ENCODE measurements around the gene CFAP65. TPM values are rescaled to one million over a fixed set of nuclear protein-coding genes. Genes with fewer than 3 reads are reported as not detected.

The CFAP65 gene
- total and polyA plus RNA-seq, 9 of the 15 experiments (the other 6 are each of a cell fraction or from before 2014, with no cell fraction given), result not detected

DNA sequence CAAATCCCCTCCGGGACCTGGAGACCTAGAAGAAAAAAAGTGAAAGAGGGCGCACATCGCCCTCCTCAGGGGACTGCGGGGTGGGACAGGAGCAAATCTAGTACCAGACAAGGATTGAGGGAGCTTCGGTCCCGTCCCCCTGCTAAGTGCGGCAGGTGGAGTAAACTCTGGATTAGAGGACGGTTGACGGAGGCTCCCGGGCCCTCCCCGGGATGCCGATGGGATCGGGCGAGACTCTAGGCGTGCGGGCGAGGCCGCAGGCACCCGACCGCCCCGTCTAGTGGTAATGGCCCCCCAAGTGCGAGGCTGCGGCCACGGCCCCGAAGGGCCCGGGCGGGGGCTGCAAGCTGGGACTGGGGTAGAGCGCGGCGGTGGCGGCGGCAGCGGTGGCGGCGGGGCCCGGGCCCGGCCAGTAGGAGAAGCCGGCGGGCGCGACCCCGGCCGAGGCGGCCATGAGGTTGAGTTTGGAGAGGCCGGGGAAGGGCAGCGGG, 59.9 kb downstream of the CFAP65 start:
- 70% methylated on average over 9 of the region's 46 CpGs for WGBS (ENCODE audit: insufficient coverage, low coverage, missing lambda C conversion rate)
- ATAC-seq, result no peak
- in situ Hi-C loops (cut with MboI) (no loop called here), intact Hi-C loops (cut with micrococcal nuclease) (no loop called here)
- Histone ChIP-seq H3K9ac (ENCODE audit: insufficient read depth in 1 of 2, low read depth in 2 of 2, low read length in 2 of 2) (no peak overlapping the region), H3K4me1 (replicated peaks in 1 of 2; ENCODE audit: control insufficient read depth in 2 of 2, insufficient read depth in 2 of 2, low read length in 2 of 2) (peaks cover 3 to 23% of the 10 kb centered on the region in 2 experiments; a peak in 3 of 5 replicates), H3K4me3 (no peak overlapping the region), H3K9me3 (replicated peaks; ENCODE audit: control insufficient read depth, insufficient read depth, low read depth, low read length) (no peaks in the 10 kb centered on the region), H4K20me1 (replicated peaks; ENCODE audit: control insufficient read depth, insufficient read depth, low read length) (no peaks in the 10 kb centered on the region), H3K4me2 (ENCODE audit: insufficient read depth, low read length) (no peak overlapping the region), H3K36me3 (ENCODE audit: control insufficient read depth, insufficient read depth, low read length) (no peaks in the 10 kb centered on the region), H3K27me3 (ENCODE audit: control insufficient read depth in 2 of 2, insufficient read depth in 2 of 2, low read length in 2 of 2) (peaks cover 0 to 20% of the 10 kb centered on the region in 2 experiments; a peak in 2 of 5 replicates), H3K27ac (ENCODE audit: extremely low read depth, low read depth, low read length) (no peak overlapping the region), H3K9me1 (ENCODE audit: control insufficient read depth, insufficient read depth, low read length) (no peaks in the 10 kb centered on the region), H3K79me2 (ENCODE audit: control insufficient read depth, insufficient read depth, low read length) (no peaks in the 10 kb centered on the region), H2AFZ (ENCODE audit: low read depth, low read length) (no peak overlapping the region)
- ChIA-PET POLR2A (no interaction called here), CTCF (ENCODE audit: low intra/inter-chr PET ratio) (no interaction called here)
- no TSS peak for BruUV-seq (replicated peaks)
- FAIRE-seq, result no peak
- DNase-seq (ENCODE audit: extremely low read depth in 1 of 4, low spot score in 3 of 4), result no peak
- TF ChIP-seq, protein P1, sequence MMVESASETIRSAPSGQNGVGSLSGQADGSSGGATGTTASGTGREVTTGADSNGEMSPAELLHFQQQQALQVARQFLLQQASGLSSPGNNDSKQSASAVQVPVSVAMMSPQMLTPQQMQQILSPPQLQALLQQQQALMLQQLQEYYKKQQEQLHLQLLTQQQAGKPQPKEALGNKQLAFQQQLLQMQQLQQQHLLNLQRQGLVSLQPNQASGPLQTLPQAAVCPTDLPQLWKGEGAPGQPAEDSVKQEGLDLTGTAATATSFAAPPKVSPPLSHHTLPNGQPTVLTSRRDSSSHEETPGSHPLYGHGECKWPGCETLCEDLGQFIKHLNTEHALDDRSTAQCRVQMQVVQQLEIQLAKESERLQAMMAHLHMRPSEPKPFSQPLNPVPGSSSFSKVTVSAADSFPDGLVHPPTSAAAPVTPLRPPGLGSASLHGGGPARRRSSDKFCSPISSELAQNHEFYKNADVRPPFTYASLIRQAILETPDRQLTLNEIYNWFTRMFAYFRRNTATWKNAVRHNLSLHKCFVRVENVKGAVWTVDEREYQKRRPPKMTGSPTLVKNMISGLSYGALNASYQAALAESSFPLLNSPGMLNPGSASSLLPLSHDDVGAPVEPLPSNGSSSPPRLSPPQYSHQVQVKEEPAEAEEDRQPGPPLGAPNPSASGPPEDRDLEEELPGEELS (CRISPR knock-in tag; IDR thresholded peaks at IDR 0.05; ENCODE audit: borderline replicate concordance), result no peak
- no peak for TF ChIP-seq SIRT6 (IDR thresholded peaks at IDR 0.05; ENCODE audit: low read depth, low read length)
- TF ChIP-seq ZNF217 (CRISPR knock-in tag; IDR thresholded peaks at IDR 0.05), result no peak
- TF ChIP-seq TAF15 (IDR thresholded peaks at IDR 0.05; ENCODE audit: low read depth, low read length), result no peak
- TF ChIP-seq, protein P2, sequence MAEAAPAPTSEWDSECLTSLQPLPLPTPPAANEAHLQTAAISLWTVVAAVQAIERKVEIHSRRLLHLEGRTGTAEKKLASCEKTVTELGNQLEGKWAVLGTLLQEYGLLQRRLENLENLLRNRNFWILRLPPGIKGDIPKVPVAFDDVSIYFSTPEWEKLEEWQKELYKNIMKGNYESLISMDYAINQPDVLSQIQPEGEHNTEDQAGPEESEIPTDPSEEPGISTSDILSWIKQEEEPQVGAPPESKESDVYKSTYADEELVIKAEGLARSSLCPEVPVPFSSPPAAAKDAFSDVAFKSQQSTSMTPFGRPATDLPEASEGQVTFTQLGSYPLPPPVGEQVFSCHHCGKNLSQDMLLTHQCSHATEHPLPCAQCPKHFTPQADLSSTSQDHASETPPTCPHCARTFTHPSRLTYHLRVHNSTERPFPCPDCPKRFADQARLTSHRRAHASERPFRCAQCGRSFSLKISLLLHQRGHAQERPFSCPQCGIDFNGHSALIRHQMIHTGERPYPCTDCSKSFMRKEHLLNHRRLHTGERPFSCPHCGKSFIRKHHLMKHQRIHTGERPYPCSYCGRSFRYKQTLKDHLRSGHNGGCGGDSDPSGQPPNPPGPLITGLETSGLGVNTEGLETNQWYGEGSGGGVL (CRISPR knock-in tag; IDR thresholded peaks at IDR 0.05), result no peak
- no peak for TF ChIP-seq POLR2B (IDR thresholded peaks at IDR 0.05; ENCODE audit: low read depth, partially characterized antibody)
- TF ChIP-seq, protein P3, sequence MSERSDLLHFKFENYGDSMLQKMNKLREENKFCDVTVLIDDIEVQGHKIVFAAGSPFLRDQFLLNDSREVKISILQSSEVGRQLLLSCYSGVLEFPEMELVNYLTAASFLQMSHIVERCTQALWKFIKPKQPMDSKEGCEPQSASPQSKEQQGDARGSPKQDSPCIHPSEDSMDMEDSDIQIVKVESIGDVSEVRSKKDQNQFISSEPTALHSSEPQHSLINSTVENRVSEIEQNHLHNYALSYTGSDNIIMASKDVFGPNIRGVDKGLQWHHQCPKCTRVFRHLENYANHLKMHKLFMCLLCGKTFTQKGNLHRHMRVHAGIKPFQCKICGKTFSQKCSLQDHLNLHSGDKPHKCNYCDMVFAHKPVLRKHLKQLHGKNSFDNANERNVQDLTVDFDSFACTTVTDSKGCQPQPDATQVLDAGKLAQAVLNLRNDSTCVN (CRISPR knock-in tag; IDR thresholded peaks at IDR 0.05), result no peak
- TF ChIP-seq HDAC6 (IDR thresholded peaks at IDR 0.05; ENCODE audit: low read depth, low read length), result no peak
- TF ChIP-seq NCOR1 (IDR thresholded peaks at IDR 0.05), result no peak
- no peak for TF ChIP-seq CBFA2T3 (IDR thresholded peaks at IDR 0.05)
- TF ChIP-seq, protein P4, sequence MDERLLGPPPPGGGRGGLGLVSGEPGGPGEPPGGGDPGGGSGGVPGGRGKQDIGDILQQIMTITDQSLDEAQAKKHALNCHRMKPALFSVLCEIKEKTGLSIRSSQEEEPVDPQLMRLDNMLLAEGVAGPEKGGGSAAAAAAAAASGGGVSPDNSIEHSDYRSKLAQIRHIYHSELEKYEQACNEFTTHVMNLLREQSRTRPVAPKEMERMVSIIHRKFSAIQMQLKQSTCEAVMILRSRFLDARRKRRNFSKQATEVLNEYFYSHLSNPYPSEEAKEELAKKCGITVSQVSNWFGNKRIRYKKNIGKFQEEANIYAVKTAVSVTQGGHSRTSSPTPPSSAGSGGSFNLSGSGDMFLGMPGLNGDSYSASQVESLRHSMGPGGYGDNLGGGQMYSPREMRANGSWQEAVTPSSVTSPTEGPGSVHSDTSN (CRISPR knock-in tag; IDR thresholded peaks at IDR 0.05; ENCODE audit: low read depth), result no peak
- TF ChIP-seq, protein P4 (tag; conservative IDR thresholded peaks at IDR 0.05; ENCODE audit: low read depth), result no peak

All from K562 (cell line).